Neural progenitor cell (in vitro differentiated cells): ENCODE results near the gene MARK4.

Experiments used
- CTCF ChIP-seq: fragments of 200-600 bp; sonication (generic); IDR thresholded peaks from 2 replicates; pipeline ENCODE4 v1.5.1; 2017; ENCODE audit warnings: antibody characterized with exemption, mild to moderate bottlenecking
- EZH2 ChIP-seq: fragments of 200-600 bp; sonication (generic); IDR thresholded peaks from 2 replicates; pipeline ENCODE4 v1.6.1; 2017; ENCODE audit warnings: antibody characterized with exemption, mild to moderate bottlenecking, moderate library complexity
- EZH2phosphoT487 ChIP-seq: fragments of 200-600 bp; sonication (generic); IDR thresholded peaks from 2 replicates; pipeline ENCODE4 v1.6.1; 2017; ENCODE audit warnings: antibody characterized with exemption

- no peak for TF ChIP-seq CTCF
- TF ChIP-seq EZH2, result no peak
- no peak for TF ChIP-seq EZH2phosphoT487
Measured at GRCh38 chr19:45264781-45265317, 13.8 kb downstream of the MARK4 start.
